IMR-90 (cell line): ENCODE data around the gene CALD1. TPM values are rescaled to one million over a fixed set of nuclear protein-coding genes. Genes with fewer than 3 reads are reported as not detected.

Experiments
- ATAC-seq: fragments of 200-7000 bp; cut with Tn5 transposase; 2 replicates; pipeline ENCODE4 v1.9.1; 2020; ENCODE audit warnings: low read depth, mild to moderate bottlenecking, moderate library complexity
- BruUV-seq: library from RNA; stranded (reverse); fragments of 400-500 nt; replicated peaks from 2 replicates; lab custom pipeline; 2021; lab: Mats Ljungman, UMichigan
- CTCF ChIA-PET: fragments of 300-600 bp; formaldehyde crosslinking; extraction: SDS; loops from one replicate; lab custom pipeline; 2021; ENCODE audit warnings: antibody characterized with exemption; lab: Yijun Ruan, JAX
- POLR2A ChIA-PET: fragments of 300-600 bp; sonication (Branson Sonifier 250); formaldehyde crosslinking; loops from one replicate; lab custom pipeline; 2022; ENCODE audit warnings: antibody characterized with exemption; ENCODE audit not compliant: unreplicated experiment; lab: Charles Lee
- DNase-seq: peaks from one replicate; pipeline ENCODE4 v3.0.0; 2013
- H2AFZ ChIP-seq: replicated peaks from 2 replicates; pipeline ENCODE3; 2013; ENCODE audit warnings: low read length, mild to moderate bottlenecking; ENCODE audit not compliant: poor library complexity
- H2AK5ac ChIP-seq: 2 replicates; pipeline ENCODE4 v1.6.1; 2013; ENCODE audit warnings: low read depth, low read length, inconsistent platforms
- H2AK9ac ChIP-seq: replicated peaks from 2 replicates; pipeline ENCODE3; 2013; ENCODE audit warnings: mild to moderate bottlenecking, low read depth, low read length, moderate library complexity; ENCODE audit not compliant: poor library complexity
- H2BK120ac ChIP-seq: 2 replicates; pipeline ENCODE4 v1.6.1; 2013; ENCODE audit warnings: low read depth, low read length, inconsistent platforms
- H2BK15ac ChIP-seq: 3 replicates; pipeline ENCODE4 v1.6.1; 2013; ENCODE audit warnings: low read depth, low read length, inconsistent platforms
- H2BK20ac ChIP-seq: 2 replicates; pipeline ENCODE4 v1.6.1; 2013; ENCODE audit warnings: low read depth, mild to moderate bottlenecking, inconsistent platforms, low read length, moderate library complexity
- H2BK5ac ChIP-seq: 2 replicates; pipeline ENCODE4 v1.6.1; 2013; ENCODE audit warnings: mild to moderate bottlenecking, low read depth, low read length, inconsistent platforms; ENCODE audit not compliant: poor library complexity, severe bottlenecking
- H3K14ac ChIP-seq: replicated peaks from 2 replicates; pipeline ENCODE4 v1.6.1; 2013; ENCODE audit warnings: low read depth, low read length, inconsistent platforms
- H3K18ac ChIP-seq: 2 replicates; pipeline ENCODE4 v1.6.1; 2013; ENCODE audit warnings: low read depth, low read length, control low read depth
- H3K23ac ChIP-seq: 2 replicates; pipeline ENCODE4 v1.6.1; 2013; ENCODE audit warnings: low read depth, low read length, inconsistent platforms
- H3K27ac ChIP-seq: 2 replicates; pipeline ENCODE4 v1.5.1; 2013; ENCODE audit warnings: mild to moderate bottlenecking, control low read depth, low read length; ENCODE audit not compliant: insufficient read depth
- H3K27me3 ChIP-seq: 2 replicates; pipeline ENCODE4 v1.6.1; 2013; ENCODE audit warnings: low read length; ENCODE audit not compliant: control insufficient read depth, insufficient read depth
- H3K36me3 ChIP-seq: 2 replicates; pipeline ENCODE4 v1.6.1; 2013; ENCODE audit warnings: low read length, mixed read lengths; ENCODE audit not compliant: control insufficient read depth, insufficient read depth
- H3K4ac ChIP-seq: 2 replicates; pipeline ENCODE4 v1.6.1; 2013; ENCODE audit warnings: low read depth, low read length, inconsistent platforms
- H3K4me1 ChIP-seq: 2 replicates; pipeline ENCODE4 v1.6.1; 2013; ENCODE audit warnings: low read length, mixed read lengths; ENCODE audit not compliant: control insufficient read depth, insufficient read depth
- H3K4me2 ChIP-seq: 2 replicates; pipeline ENCODE4 v1.6.1; 2013; ENCODE audit warnings: low read depth, mild to moderate bottlenecking, control low read depth, low read length, moderate library complexity
- H3K4me3 ChIP-seq: 2 replicates; pipeline ENCODE4 v1.5.1; 2013; ENCODE audit warnings: low read depth, mild to moderate bottlenecking, control low read depth, low read length, moderate library complexity; ENCODE audit not compliant: insufficient read depth
- H3K56ac ChIP-seq: 2 replicates; pipeline ENCODE4 v1.6.1; 2013; ENCODE audit warnings: low read length, inconsistent platforms; ENCODE audit not compliant: insufficient read depth; ENCODE audit errors: extremely low read depth
- H3K79me1 ChIP-seq, 2 experiments: 2 replicates each; pipeline ENCODE4 v1.6.1; 2013; ENCODE audit warnings: low read length in 2 of 2, inconsistent platforms in 1 of 2, low read depth in 1 of 2
- H3K9ac ChIP-seq: 2 replicates; pipeline ENCODE4 v1.6.1; 2013; ENCODE audit warnings: low read depth, low read length, control low read depth
- H3K9me1 ChIP-seq: 2 replicates; pipeline ENCODE4 v1.6.1; 2013; ENCODE audit warnings: low read length, inconsistent platforms; ENCODE audit not compliant: insufficient read depth
- H3K9me3 ChIP-seq: 2 replicates; pipeline ENCODE4 v1.6.1; 2013; ENCODE audit warnings: low read length; ENCODE audit not compliant: control insufficient read depth, insufficient read depth
- H4K20me1 ChIP-seq: 2 replicates; pipeline ENCODE4 v1.6.1; 2013; ENCODE audit warnings: low read length, inconsistent platforms; ENCODE audit not compliant: insufficient read depth
- H4K5ac ChIP-seq: 2 replicates; pipeline ENCODE4 v1.6.1; 2013; ENCODE audit warnings: mild to moderate bottlenecking, low read depth, low read length, control low read depth
- H4K8ac ChIP-seq, 2 experiments: 2 replicates each; pipeline ENCODE4 v1.6.1; 2013; ENCODE audit warnings: low read depth in 2 of 2, low read length in 2 of 2, control low read depth in 1 of 2, inconsistent platforms in 1 of 2
- H4K91ac ChIP-seq: 2 replicates; pipeline ENCODE4 v1.6.1; 2013; ENCODE audit warnings: low read depth, low read length, inconsistent platforms; ENCODE audit not compliant: insufficient read depth
- CEBPB ChIP-seq: IDR thresholded peaks from 2 replicates; pipeline ENCODE4 v1.6.1; 2012; ENCODE audit warnings: low read depth, low read length, improper control_type of control experiment
- RAD21 ChIP-seq: IDR thresholded peaks from 2 replicates; pipeline ENCODE4 v1.6.1; 2012; ENCODE audit warnings: low read length, improper control_type of control experiment
- dilution Hi-C: fragments of 300-500 bp; cut with HindIII; formaldehyde crosslinking; loops from one replicate; pipeline ENCODE4 v1.14.3; 2018; ENCODE audit warnings: low sequenced_read_pairs; ENCODE audit not compliant: unreplicated experiment
- in situ Hi-C: fragments of 300-500 bp; cut with MboI; formaldehyde crosslinking; loops from 3 replicates; pipeline ENCODE4 v1.14.3; 2019; ENCODE audit warnings: low sequenced_read_pairs, inconsistent platforms, mixed read lengths
- intact Hi-C: fragments of 100-400 bp; cut with micrococcal nuclease; formaldehyde crosslinking; loops from 2 replicates; pipeline ENCODE4 v1.10.0; 2022
- polyA plus RNA-seq, 3 experiments: library from polyadenylated mRNA; depleted of rRNA; stranded (reverse); fragments of >200 nt; gene quantifications; 2 replicates each; pipeline ENCODE4 v1.2.3, GENCODE V29; 2012; ENCODE audit warnings: low replicate concordance in 1 of 3
- total RNA-seq: library from RNA; depleted of rRNA; stranded (reverse); fragments of >200 nt; gene quantifications from 2 replicates; pipeline ENCODE4 v1.2.3, GENCODE V29; 2012

The CALD1 gene
- total and polyA plus RNA-seq, 2 of the 4 experiments (the other 2 are of a cell fraction): 375 to 487 TPM

GRCh38 chr7:134857958-134858357 is 78.5 kb downstream of the CALD1 start:
- H2AK5ac ChIP-seq: no peak overlapping the region
- no peak overlapping the region for H2BK15ac ChIP-seq
- POLR2A ChIA-PET: interaction anchor here (0.6 kb wide), 1 partner anchor 46 kb away, joined by 5 read pairs; no protein-coding TSS in a partner anchor
- peak overlapping the region; percentile 16; the same call in 1 of the 2 replicates for H4K5ac ChIP-seq
- H2AK9ac ChIP-seq: no peak overlapping the region
- peaks cover 28 to 80% of the 10 kb centered on the region in 2 experiments for H3K79me1 ChIP-seq
- CTCF ChIA-PET: interaction anchor here (0.6 kb wide), 1 partner anchor 225 kb away, joined by 6 read pairs; no protein-coding TSS in a partner anchor
- no peak overlapping the region for H2BK20ac ChIP-seq
- H2BK120ac ChIP-seq: no peak overlapping the region
- no peak overlapping the region for H2AFZ ChIP-seq
- dilution Hi-C loops: no loop called here
- H3K9ac ChIP-seq: no peak overlapping the region
- ATAC-seq (peak; percentile 43), DNase-seq (no peak)
- in situ Hi-C loops: no loop called here
- H3K27ac ChIP-seq: peak overlapping the region; percentile 27; the same call in 1 of the 2 replicates
- TF ChIP-seq RAD21: no peak
- no peak for TF ChIP-seq CEBPB
- 0 out of 2 replicates have a peak overlapping the region, but pooled peaks have one; percentile 29 for H3K18ac ChIP-seq
- peaks cover 4% of the 10 kb centered on the region; the same call in 1 of the 2 replicates for H3K36me3 ChIP-seq
- H3K4ac ChIP-seq: no peak overlapping the region
- H3K14ac ChIP-seq: no peak overlapping the region
- H4K8ac ChIP-seq: no peak overlapping the region
- H3K9me3 ChIP-seq: no peaks in the 10 kb centered on the region
- no peak overlapping the region for H4K91ac ChIP-seq
- peaks cover 83% of the 10 kb centered on the region for H4K20me1 ChIP-seq
- no peaks in the 10 kb centered on the region for H3K27me3 ChIP-seq
- no peak overlapping the region for H3K23ac ChIP-seq
- intact Hi-C loops: no loop called here
- peaks cover 23% of the 10 kb centered on the region for H3K4me1 ChIP-seq
- H3K56ac ChIP-seq: no peak overlapping the region
- no TSS peak for BruUV-seq
- no peak overlapping the region for H2BK5ac ChIP-seq
- H3K9me1 ChIP-seq: peaks cover 35% of the 10 kb centered on the region
- no peak overlapping the region for H3K4me3 ChIP-seq
- H3K4me2 ChIP-seq: peak overlapping the region; percentile 27; the same call in 1 of the 2 replicates
